GM21786 (cell line): ENCODE data around the gene ITPK1.
"Not testable (repeated sequence)": the region's sequence is repeated elsewhere in the genome, so short reads cannot be mapped to it uniquely, and the experiment has no call there.

Source experiments
- ATAC-seq: cut with Tn5 transposase; IDR thresholded peaks from one replicate; pipeline ENCODE4 v1.9.1; 2021; ENCODE audit not compliant: unreplicated experiment

The ITPK1 gene

DNA sequence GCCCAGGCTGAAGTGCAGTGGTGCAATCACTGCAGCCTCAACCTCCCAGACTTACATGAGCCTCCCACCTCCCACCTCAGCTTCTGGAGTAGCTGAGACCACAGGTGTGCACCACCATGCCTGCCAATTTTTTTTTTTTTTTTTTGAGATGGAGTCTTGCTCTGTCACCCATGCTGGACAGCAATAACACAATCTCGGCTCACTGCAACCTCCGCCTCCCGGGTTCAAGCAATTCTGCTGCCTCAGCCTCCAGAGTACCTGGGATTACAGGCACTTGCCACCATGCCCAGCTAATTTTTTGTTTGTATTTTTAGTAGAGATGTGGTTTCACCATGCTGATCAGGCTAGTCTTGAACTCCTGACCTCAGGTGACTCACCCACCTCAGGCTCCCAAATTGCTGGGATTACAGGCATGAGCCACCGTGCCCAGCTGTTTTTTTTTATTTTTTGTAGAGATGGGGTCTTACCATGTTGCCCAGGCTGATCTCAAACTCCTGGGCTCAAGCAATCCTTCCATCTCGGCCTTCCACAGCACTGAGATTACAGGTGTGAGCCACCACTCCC is 15.6 kb upstream of the ITPK1 start:
- not testable (repeated sequence) for ATAC-seq

- no peak for ATAC-seq
These were observed 13.2 kb upstream of the ITPK1 start for GRCh38 chr14:93128725-93129459.

DNA sequence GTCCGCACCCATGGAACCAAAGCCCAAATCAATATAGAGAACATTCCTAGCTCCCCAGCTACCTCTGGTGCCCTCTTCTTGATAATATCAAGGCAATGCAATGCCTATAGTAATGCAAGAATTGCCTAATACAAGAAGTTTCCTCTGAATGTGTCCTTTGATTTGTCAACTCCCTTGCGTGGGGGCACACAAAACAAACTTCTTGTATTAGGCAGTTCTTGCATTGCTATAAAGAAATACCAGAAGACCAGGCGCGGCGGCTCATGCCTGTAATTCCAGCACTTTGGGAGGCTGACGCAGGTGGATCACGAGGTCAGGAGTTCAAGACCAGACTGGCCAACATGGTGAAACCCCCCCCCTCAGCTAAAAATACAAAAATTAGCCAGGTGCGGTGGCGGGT is 10.4 kb upstream of the ITPK1 start:
- ATAC-seq = no peak

DNA sequence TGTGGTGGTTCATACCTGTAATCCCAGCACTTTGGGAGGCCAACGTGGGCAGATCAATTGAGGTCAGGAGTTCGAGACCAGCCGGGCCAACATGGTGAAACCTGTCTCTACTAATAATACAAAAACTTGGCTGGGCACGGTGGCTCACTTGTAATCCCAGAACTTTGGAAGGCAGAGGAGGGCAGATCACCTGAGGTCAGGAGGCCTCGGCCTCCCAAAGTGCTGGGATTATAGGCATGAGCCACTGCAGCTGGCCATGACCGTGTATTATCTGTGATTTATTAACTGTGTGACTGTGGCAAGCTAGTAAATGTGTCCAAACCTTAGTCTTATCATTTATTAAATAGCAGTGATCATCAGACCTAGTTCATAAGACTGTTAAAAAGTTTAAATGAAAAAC is 7.1 kb upstream of the ITPK1 start:
- no peak for ATAC-seq

DNA sequence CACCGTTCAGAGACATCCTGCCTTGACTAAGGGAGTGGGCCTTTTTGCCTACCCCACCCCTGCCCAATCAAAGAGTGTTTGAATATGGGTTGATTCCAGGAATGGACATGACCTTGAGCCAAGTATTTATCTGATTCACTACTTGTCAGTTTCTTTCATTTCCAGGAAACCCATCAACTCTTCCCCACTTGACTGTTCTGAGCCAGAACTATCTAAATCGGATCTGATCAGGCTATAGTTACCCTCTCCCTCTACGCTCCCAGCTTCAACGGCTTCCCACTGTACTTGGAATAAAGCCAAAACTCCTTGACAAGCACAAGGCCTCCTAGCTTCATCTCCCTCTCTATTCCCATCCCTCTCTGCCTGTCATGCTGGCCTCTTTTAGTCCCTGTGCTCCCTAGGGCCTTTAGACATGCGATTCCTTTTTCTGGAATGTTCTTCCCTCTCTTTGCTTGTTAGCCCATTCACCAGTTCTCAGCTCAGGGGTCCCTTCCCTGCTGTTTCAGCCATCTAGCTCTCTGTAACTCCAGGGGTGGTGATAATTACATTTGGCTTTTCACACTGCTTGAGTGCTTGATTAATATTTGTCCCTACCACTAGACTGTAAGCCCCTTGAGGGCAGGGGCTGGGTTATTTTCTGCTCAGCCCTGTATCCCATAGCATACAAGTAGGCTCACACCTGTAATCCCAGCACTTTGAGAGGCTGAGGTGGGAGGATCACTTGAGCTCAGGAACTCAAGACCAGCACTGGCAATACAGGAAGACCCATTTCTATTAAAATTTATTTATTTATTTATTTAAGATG is 5.5 kb upstream of the ITPK1 start:
- ATAC-seq = no peak

DNA sequence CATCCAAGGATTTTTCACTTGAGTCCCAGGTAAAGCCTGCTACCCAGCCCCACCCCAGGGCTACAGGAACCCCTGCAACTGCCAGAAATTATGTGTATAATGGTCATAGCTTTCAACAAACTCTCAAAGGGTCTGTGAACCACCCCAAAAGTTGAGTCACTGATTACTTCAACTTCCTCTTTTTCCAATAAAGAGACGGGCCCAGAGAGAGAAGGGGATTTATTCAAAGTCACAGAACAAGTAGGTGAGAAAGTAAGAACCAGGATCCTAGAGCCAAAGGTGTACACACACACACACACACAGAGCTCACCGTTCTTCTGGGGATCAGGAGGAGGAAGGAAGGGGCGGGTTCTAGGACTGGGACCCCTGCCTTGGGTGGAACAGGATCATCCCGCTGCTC is 4.8 kb upstream of the ITPK1 start:
- ATAC-seq = no peak

DNA sequence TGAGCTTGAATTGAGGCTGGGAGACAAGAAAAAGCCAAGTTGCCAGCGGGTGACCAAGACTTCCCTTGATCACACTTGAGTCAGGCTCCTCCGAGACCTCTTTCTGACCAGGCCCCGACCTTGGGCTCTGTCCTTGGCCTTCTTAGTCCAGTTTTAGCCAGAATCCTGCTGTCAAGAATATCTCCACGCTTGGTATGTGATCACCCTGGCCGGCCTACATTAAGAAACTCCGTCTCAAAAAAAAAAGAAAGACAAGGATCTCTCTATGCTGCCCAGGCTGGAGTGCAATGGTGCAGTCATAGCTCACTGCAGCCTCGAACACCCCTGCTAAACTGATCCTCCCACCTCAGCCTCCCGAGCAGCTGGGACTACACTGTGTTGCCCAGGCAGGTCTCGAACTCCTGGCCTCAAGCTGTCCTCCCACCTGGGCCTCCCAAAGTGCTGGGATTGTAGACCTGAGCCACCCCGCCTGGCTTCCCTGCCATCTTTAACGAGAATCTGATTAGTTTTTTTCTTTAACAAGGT is 1.0 kb upstream of the ITPK1 start:
- ATAC-seq = no peak

- ATAC-seq = peak; percentile 72
These were observed 480 bp downstream of the ITPK1 start for GRCh38 chr14:93115069-93115820.

DNA sequence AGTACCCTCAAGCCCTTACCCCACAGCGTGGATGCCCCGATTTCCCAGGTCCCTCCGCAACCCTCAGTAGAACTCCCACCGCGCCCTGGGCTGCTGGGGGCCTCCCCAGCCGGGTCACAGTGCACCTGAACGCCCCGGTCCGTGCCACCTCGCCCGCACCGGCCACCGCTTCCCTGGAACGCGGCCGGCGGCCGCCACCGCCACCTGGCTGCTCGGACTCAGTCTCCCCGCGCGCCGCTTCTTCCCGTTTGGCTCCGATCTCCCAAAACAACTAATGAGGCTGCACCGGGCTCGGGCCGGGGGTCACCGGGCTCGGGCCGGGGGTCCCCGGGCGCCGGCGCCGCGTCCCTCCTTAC is 1.0 kb downstream of the ITPK1 start:
- ATAC-seq = no peak

GRCh38 chr14:93114068-93114710 is 1.5 kb downstream of the ITPK1 start:
- ATAC-seq = no peak

GRCh38 chr14:93113678-93114067 is 2.1 kb downstream of the ITPK1 start:
- ATAC-seq = no peak

DNA sequence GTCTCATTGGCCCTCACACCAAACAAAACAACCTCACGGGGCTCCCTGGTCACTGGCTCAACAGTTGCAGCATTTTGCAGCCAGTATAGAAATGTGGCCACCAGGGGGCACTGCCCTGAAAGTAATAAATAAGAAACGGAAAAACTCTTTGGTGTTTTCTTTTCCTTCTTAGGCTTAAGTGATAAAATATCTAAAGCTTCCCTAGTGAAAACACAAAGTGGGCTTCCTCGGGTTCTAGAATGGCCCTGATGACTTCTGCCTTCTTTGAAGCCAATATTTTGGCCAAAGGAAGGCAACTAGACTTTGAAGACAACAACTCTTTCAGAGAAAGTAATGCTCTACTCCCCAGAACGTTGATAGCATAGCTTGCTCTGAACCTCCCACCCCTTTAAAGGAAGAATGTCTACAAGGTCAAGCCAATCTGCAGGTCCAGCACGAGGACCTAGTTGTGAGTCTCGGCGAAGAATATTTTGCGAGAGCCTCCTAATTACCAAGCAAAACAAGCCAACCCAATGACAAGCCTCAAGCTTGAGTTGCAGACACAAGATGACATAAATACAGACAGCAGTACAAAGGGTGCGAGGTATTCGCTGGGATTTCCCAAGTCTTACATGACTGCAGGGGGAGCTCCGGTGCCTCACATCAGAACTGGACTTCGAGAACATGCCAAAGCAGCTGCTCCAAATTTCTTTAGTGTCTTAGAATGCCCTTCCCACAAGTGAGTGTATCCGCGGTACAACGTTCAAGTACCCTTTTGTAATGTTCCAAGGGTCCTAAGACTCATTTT is 2.6 kb downstream of the ITPK1 start:
- ATAC-seq = no peak

GRCh38 chr14:93111541-93111940 is 4.2 kb downstream of the ITPK1 start:
- not testable (repeated sequence) for ATAC-seq

- no peak for ATAC-seq
These were observed 4.8 kb downstream of the ITPK1 start for GRCh38 chr14:93110856-93111419.

DNA sequence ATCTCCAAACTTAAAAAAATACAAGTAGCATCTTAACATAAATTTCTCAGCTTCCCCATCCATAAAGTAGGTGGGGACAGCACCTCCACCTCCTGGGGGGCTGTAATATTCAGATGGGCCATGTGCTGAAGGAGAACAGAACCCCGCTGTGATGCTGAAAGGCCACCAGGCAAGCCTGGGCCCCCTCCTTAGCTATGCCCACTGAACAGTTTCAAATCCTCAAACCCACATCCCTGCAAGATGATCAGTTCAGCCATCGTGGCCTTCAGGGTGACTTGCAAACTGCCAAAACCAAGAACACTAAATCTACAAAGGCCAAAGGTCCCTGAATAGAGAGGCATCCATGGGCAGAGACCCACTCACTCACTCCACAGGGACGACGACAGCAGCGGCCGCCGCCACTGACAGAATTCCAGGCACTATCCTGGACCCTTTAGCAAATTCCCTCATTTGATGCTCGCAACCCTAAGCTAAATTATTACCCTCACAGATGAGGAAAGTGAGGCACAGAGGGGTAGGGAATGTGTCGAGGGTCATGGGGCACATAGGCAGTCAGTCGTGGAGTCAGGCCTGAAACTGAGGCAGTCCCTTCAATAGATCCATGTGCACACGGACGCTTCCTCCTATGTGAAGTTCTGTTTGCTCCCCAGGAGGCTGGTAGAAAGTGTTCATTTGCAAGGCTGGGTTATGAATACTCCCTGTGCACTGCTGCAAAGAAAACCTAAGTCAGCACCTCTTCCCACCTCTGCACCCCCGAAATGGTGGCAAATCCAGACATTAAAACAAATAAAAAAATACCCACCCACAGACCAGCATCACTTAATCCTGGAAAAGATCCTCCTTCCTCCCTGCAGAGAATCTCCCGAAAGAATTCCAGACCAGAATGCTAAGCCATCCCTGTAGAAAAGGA is 5.9 kb downstream of the ITPK1 start:
- no peak for ATAC-seq

- ATAC-seq = no peak
These were observed 7.6 kb downstream of the ITPK1 start for GRCh38 chr14:93108105-93108504.

DNA sequence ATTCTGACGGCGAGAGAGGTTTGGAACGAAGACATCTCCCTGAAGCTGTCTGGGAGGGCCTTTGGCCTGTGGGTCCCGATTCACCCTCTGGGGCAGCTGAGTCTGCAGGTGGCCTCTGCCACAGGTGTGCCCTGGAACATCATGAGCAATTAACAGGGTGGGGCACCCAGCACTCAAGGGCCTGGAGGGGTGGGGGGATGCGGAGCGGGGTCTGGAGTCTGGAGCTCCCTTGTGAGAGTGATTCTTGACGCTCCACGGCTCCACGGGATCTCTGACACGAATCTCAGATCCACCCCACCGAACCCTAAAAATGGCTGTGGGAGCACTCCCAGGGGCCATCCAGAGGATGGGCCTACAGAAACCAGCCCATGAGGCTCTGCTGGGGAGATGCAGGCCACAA is 8.3 kb downstream of the ITPK1 start:
- ATAC-seq = no peak

DNA sequence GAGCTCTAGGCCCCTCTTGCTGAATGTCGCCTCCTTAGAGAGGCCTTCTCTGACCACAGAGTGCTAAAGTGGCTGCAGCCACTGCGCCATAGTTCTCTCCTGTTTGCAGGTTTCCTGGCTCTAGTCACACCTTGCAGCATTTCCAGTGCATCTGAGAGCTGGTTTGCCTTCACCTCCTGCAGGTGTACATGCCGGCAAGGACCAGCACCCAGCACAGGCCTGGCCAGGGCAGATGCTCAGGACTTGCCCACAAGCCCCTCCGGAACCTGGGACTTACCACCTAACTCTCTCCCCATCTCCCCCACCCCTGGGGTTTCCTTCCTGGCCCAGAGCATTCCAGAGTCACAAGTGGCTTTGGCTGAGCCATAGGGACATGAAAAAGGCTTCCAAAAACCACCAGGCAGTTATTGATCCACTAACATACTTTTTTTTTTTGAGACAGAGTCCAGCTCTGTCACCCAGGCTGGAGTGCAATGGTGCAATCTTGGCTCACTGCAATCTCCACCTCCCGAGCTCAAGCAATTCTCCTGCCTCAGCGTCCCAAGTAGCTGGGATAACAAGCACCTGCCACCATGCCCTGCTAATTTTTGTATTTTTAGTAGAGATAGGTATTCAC is 9.1 kb downstream of the ITPK1 start:
- no peak for ATAC-seq
